OCI-LY7 (cell line): Measurements from ENCODE around the gene HBA2. TPM values are rescaled to one million over a fixed set of nuclear protein-coding genes. Genes with fewer than 3 reads are reported as not detected.
"Not testable (repeated sequence)": the region's sequence is repeated elsewhere in the genome, so short reads cannot be mapped to it uniquely, and the experiment has no call there.

Experiments
- BruUV-seq: library from RNA; stranded (reverse); fragments of 400-500 nt; replicated peaks from 2 replicates; lab custom pipeline; 2021; lab: Mats Ljungman, UMichigan
- CTCF ChIA-PET: fragments of 300-600 bp; sonication (Branson Sonifier 250); formaldehyde crosslinking; loops from one replicate; lab custom pipeline; 2022; ENCODE audit warnings: antibody characterized with exemption; ENCODE audit not compliant: unreplicated experiment; lab: Charles Lee
- POLR2A ChIA-PET: fragments of 300-600 bp; sonication (Branson Sonifier 250); formaldehyde crosslinking; loops from one replicate; lab custom pipeline; 2022; ENCODE audit warnings: antibody characterized with exemption; lab: Charles Lee
- DNase-seq: peaks from one replicate; pipeline ENCODE4 v3.0.0-alpha.2; 2015; ENCODE audit warnings: low spot score
- H2AFZ ChIP-seq: fragments of 200-600 bp; sonication (generic), shearing (Covaris generic); 2 replicates; pipeline ENCODE4 v1.6.1; 2014; ENCODE audit warnings: mild to moderate bottlenecking, antibody characterized with exemption, low read length, moderate library complexity
- H3K27ac ChIP-seq: fragments of 200-600 bp; sonication (generic); 2 replicates; pipeline ENCODE4 v1.5.1; 2014; ENCODE audit warnings: mixed run types, low read depth, mild to moderate bottlenecking, moderate library complexity, low read length, inconsistent platforms; ENCODE audit not compliant: poor library complexity, severe bottlenecking
- H3K36me3 ChIP-seq: fragments of 200-600 bp; sonication (generic); 2 replicates; pipeline ENCODE4 v1.6.1; 2014; ENCODE audit warnings: mild to moderate bottlenecking, antibody characterized with exemption, low read length, moderate library complexity, mixed read lengths; ENCODE audit not compliant: insufficient read depth
- H3K4me1 ChIP-seq: fragments of 200-600 bp; sonication (generic); 2 replicates; pipeline ENCODE4 v1.5.1; 2014; ENCODE audit warnings: mild to moderate bottlenecking, low read length; ENCODE audit not compliant: insufficient read depth, poor library complexity, severe bottlenecking
- H3K4me2 ChIP-seq: fragments of 200-600 bp; sonication (generic); 2 replicates; pipeline ENCODE4 v1.6.1; 2014; ENCODE audit warnings: mild to moderate bottlenecking, low read length
- H3K4me3 ChIP-seq: fragments of 200-600 bp; sonication (generic); 2 replicates; pipeline ENCODE4 v1.5.1; 2014; ENCODE audit warnings: mild to moderate bottlenecking, low read depth, low read length; ENCODE audit not compliant: poor library complexity, severe bottlenecking
- H3K79me2 ChIP-seq: fragments of 200-600 bp; sonication (generic); 2 replicates; pipeline ENCODE4 v1.6.1; 2016; ENCODE audit warnings: low read depth, mild to moderate bottlenecking, low read length, moderate library complexity, mixed read lengths; ENCODE audit not compliant: insufficient read depth
- H3K9me2 ChIP-seq: fragments of 200-600 bp; sonication (generic); 2 replicates; pipeline ENCODE4 v1.6.1; 2016; ENCODE audit warnings: mild to moderate bottlenecking, low read length, mixed read lengths; ENCODE audit not compliant: insufficient read depth
- H3K9me3 ChIP-seq: fragments of 200-600 bp; sonication (generic); 2 replicates; pipeline ENCODE4 v1.6.1; 2014; ENCODE audit warnings: mild to moderate bottlenecking, mixed run types, low read length, mixed read lengths
- H4K20me1 ChIP-seq: fragments of 200-600 bp; sonication (generic); 2 replicates; pipeline ENCODE4 v1.6.1; 2014; ENCODE audit warnings: mild to moderate bottlenecking, antibody characterized with exemption, low read length, moderate library complexity, mixed read lengths; ENCODE audit not compliant: insufficient read depth
- CTCF ChIP-seq: fragments of 200-600 bp; sonication (generic); conservative IDR thresholded peaks from 2 replicates; pipeline ENCODE4 v1.5.1; 2014; ENCODE audit warnings: mild to moderate bottlenecking, antibody characterized with exemption, low read length, moderate library complexity, mixed read lengths
- EZH2phosphoT487 ChIP-seq: fragments of 200-600 bp; sonication (generic); IDR thresholded peaks from 2 replicates; pipeline ENCODE4 v1.6.1; 2018; ENCODE audit warnings: low read depth, borderline replicate concordance, mild to moderate bottlenecking, mixed run types, antibody characterized with exemption, low read length, moderate library complexity, mixed read lengths
- intact Hi-C: fragments of 100-400 bp; cut with micrococcal nuclease; formaldehyde crosslinking; loops from one replicate; pipeline ENCODE4 v1.10.0; 2022; ENCODE audit not compliant: unreplicated experiment
- total RNA-seq, 2 experiments: library from RNA; depleted of rRNA in 1 of 2; stranded (reverse); fragments of >200 nt in 1 of 2; shearing (Covaris generic) in 1 of 2; gene quantifications; 2 replicates each; pipeline ENCODE4 v1.2.3, GENCODE V29; 2014 to 2022

Gene HBA2
- total RNA-seq, 2 experiments from 2014 or later: not detected

- Histone ChIP-seq H4K20me1 (no peaks in the 10 kb centered on the region), H3K9me3 (no peaks in the 10 kb centered on the region), H2AFZ (no peak overlapping the region), H3K79me2 (no peaks in the 10 kb centered on the region), H3K4me1 (peaks cover 7% of the 10 kb centered on the region), H3K4me2 (no peak overlapping the region), H3K4me3 (no peak overlapping the region), H3K9me2 (no peaks in the 10 kb centered on the region), H3K36me3 (no peaks in the 10 kb centered on the region), H3K27ac (no peak overlapping the region)
- BruUV-seq: no TSS peak
- ChIA-PET CTCF (no interaction called here), POLR2A (no interaction called here)
- TF ChIP-seq EZH2phosphoT487 (no peak), CTCF (no peak)
- no peak for DNase-seq
- intact Hi-C loops: no loop called here
Observed at GRCh38 chr16:159136-159849, 13.4 kb upstream of the HBA2 start.

GRCh38 chr16:160242-160641 is 12.4 kb upstream of the HBA2 start:
- H2AFZ ChIP-seq, H3K9me2 ChIP-seq, H3K27ac ChIP-seq, DNase-seq, H3K4me1 ChIP-seq, H3K9me3 ChIP-seq, BruUV-seq, H3K36me3 ChIP-seq, H4K20me1 ChIP-seq, CTCF ChIA-PET, intact Hi-C loops, H3K4me2 ChIP-seq, H3K4me3 ChIP-seq, H3K79me2 ChIP-seq, POLR2A ChIA-PET: not testable (repeated sequence)

GRCh38 chr16:160691-161190 is 11.9 kb upstream of the HBA2 start:
- CTCF ChIA-PET: no interaction called here

More at GRCh38 chr16:160691-161190, 11.9 kb upstream of the HBA2 start:
- Histone ChIP-seq H3K27ac (no peak overlapping the region), H3K4me3 (no peak overlapping the region), H4K20me1 (no peaks in the 10 kb centered on the region), H3K4me1 (no peaks in the 10 kb centered on the region), H2AFZ (no peak overlapping the region), H3K79me2 (no peaks in the 10 kb centered on the region), H3K9me3 (no peaks in the 10 kb centered on the region), H3K9me2 (no peaks in the 10 kb centered on the region), H3K4me2 (no peak overlapping the region), H3K36me3 (no peaks in the 10 kb centered on the region)
- POLR2A ChIA-PET: no interaction called here
- no TSS peak for BruUV-seq
- no peak for DNase-seq
- no peak for TF ChIP-seq CTCF
- TF ChIP-seq EZH2phosphoT487: no peak
- intact Hi-C loops: no loop called here
